Endodermal cell (in vitro differentiated cells): ENCODE data around the gene UFSP2. TPM values are rescaled to one million over a fixed set of nuclear protein-coding genes. Genes with fewer than 3 reads are reported as not detected.

Experiments
- DNase-seq: peaks from one replicate; pipeline ENCODE4 v3.0.0-alpha.2; 2017
- H3K27ac ChIP-seq: 2 replicates; pipeline ENCODE4 v1.5.1; 2013; ENCODE audit warnings: mild to moderate bottlenecking, low read depth, low read length, moderate library complexity
- H3K27me3 ChIP-seq: 2 replicates; pipeline ENCODE4 v1.6.1; 2013; ENCODE audit warnings: mild to moderate bottlenecking, low read length, moderate library complexity; ENCODE audit not compliant: insufficient read depth, control insufficient read depth, poor library complexity, severe bottlenecking
- H3K36me3 ChIP-seq: 2 replicates; pipeline ENCODE4 v1.7.0; 2013; ENCODE audit warnings: mild to moderate bottlenecking, low read length, moderate library complexity; ENCODE audit not compliant: control insufficient read depth, insufficient read depth
- H3K4me1 ChIP-seq: one replicate; pipeline ENCODE4 v1.7.0; 2013; ENCODE audit warnings: low read length; ENCODE audit not compliant: control insufficient read depth, insufficient read depth
- H3K4me3 ChIP-seq: 2 replicates; pipeline ENCODE4 v1.5.1; 2013; ENCODE audit warnings: mild to moderate bottlenecking, low read length, moderate library complexity
- H3K9ac ChIP-seq: 2 replicates; pipeline ENCODE4 v1.6.1; 2013; ENCODE audit warnings: mild to moderate bottlenecking, low read length, moderate library complexity; ENCODE audit not compliant: poor library complexity, severe bottlenecking; ENCODE audit errors: extremely low read depth
- H3K9me3 ChIP-seq: 2 replicates; pipeline ENCODE4 v1.6.1; 2013; ENCODE audit warnings: mild to moderate bottlenecking, low read length, moderate library complexity; ENCODE audit not compliant: control insufficient read depth
- H3K27ac Mint-ChIP-seq: 2 replicates; pipeline ENCODE4 v1.8.0; 2020; ENCODE audit warnings: mixed read lengths
- H3K27me3 Mint-ChIP-seq: 2 replicates; pipeline ENCODE4 v1.8.0; 2021; ENCODE audit warnings: mild to moderate bottlenecking, mixed read lengths; ENCODE audit not compliant: insufficient read depth
- H3K36me3 Mint-ChIP-seq: 2 replicates; pipeline ENCODE4 v1.8.0; 2020; ENCODE audit warnings: low read depth, mixed read lengths
- H3K4me1 Mint-ChIP-seq: 2 replicates; pipeline ENCODE4 v1.8.0; 2020; ENCODE audit warnings: mixed read lengths
- H3K4me3 Mint-ChIP-seq: 2 replicates; pipeline ENCODE4 v1.8.0; 2020; ENCODE audit warnings: mild to moderate bottlenecking, moderate library complexity, mixed read lengths
- H3K9me3 Mint-ChIP-seq: 2 replicates; pipeline ENCODE4 v1.8.0; 2020; ENCODE audit warnings: mild to moderate bottlenecking, mixed read lengths
- WGBS, 2 experiments: methylation state at CpG; one replicate each; pipeline versions ENCODE4 v1.1.5 to v1.1.7; 2013; ENCODE audit warnings: missing lambda C conversion rate in 2 of 2, mixed read lengths in 1 of 2; ENCODE audit not compliant: insufficient coverage in 1 of 2, insufficient read length in 1 of 2; 5-methylcytosine and 5-hydroxymethylcytosine counted together
- total RNA-seq, 2 donors: library from RNA; stranded (reverse); fragmentation: NEBNext Ultra II Directional in 1 of 2; extraction: Animal tissue kit (Norgen Biotek cat#: 25700) in 1 of 2; gene quantifications; 2 replicates in 1 of 2; 3 replicates in 1 of 2; pipeline ENCODE4 v1.2.1, GENCODE V29; 2021
- TF ChIP-seq, protein P1 (sequence below): fragments of 200-600 bp; sonication (generic); conservative IDR thresholded peaks from 2 replicates; pipeline ENCODE4 v1.5.0; 2021; ENCODE audit warnings: antibody characterized with exemption, mild to moderate bottlenecking

Gene UFSP2
- total RNA-seq, 2 donors from 2014 or later = 23.3 to 24.7 TPM

GRCh38 chr4:185384930-185385331 lies 40.8 kb downstream of the UFSP2 start:
- no peak for DNase-seq

DNA sequence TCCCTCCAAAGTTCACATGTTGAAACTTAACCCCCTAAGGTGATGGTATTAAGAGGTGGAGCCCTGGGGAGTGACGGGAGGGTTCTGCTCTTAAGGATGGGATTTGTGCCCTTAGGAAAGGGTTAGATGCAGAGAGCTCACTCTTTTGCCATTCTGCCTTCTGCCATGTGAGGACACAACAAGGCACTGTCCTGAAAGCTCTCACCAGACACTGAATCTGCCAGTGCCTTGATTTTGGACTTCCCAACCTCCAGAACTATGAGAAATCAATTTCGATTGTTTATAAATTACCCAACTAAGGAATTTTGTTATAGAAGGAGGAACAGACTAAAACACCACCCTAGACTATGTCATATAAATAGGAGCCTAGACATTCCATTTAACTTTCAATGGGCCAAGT lies 41.7 kb downstream of the UFSP2 start:
- Mint-ChIP-seq H3K36me3 (peaks cover 20% of the 10 kb centered on the region), H3K27ac (no peak overlapping the region), H3K4me1 (no peaks in the 10 kb centered on the region), H3K27me3 (peaks cover 3% of the 10 kb centered on the region), H3K4me3 (no peak overlapping the region), H3K9me3 (peaks cover 19% of the 10 kb centered on the region)
- Histone ChIP-seq H3K27ac (no peak overlapping the region), H3K4me1 (no peaks in the 10 kb centered on the region), H3K4me3 (no peak overlapping the region), H3K9ac (no peak overlapping the region), H3K9me3 (peaks cover 28% of the 10 kb centered on the region), H3K27me3 (no peaks in the 10 kb centered on the region), H3K36me3 (peaks cover 6% of the 10 kb centered on the region)
- TF ChIP-seq, protein P1, sequence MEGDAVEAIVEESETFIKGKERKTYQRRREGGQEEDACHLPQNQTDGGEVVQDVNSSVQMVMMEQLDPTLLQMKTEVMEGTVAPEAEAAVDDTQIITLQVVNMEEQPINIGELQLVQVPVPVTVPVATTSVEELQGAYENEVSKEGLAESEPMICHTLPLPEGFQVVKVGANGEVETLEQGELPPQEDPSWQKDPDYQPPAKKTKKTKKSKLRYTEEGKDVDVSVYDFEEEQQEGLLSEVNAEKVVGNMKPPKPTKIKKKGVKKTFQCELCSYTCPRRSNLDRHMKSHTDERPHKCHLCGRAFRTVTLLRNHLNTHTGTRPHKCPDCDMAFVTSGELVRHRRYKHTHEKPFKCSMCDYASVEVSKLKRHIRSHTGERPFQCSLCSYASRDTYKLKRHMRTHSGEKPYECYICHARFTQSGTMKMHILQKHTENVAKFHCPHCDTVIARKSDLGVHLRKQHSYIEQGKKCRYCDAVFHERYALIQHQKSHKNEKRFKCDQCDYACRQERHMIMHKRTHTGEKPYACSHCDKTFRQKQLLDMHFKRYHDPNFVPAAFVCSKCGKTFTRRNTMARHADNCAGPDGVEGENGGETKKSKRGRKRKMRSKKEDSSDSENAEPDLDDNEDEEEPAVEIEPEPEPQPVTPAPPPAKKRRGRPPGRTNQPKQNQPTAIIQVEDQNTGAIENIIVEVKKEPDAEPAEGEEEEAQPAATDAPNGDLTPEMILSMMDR = no peak
- no peak for DNase-seq
- 78% methylated on average over 2 of the region's 2 CpGs; no CpG with 5 or more reads in 1 of the 2 experiments for WGBS, 2 experiments

More at GRCh38 chr4:185384930-185385331, 40.8 kb downstream of the UFSP2 start:
- H3K36me3 Mint-ChIP-seq = peaks cover 17% of the 10 kb centered on the region
- Histone ChIP-seq H3K4me3 (no peak overlapping the region), H3K9ac (no peak overlapping the region), H3K36me3 (peaks cover under 1% of the 10 kb centered on the region), H3K27me3 (no peaks in the 10 kb centered on the region), H3K4me1 (no peaks in the 10 kb centered on the region), H3K9me3 (peaks cover 23% of the 10 kb centered on the region), H3K27ac (no peak overlapping the region)
- H3K9me3 Mint-ChIP-seq = peaks cover 15% of the 10 kb centered on the region
- 87 to 88% methylated on average over 6 to 10 of the region's 10 CpGs for WGBS, 2 experiments
- H3K4me1 Mint-ChIP-seq = no peaks in the 10 kb centered on the region
- no peak overlapping the region for H3K4me3 Mint-ChIP-seq
- H3K27ac Mint-ChIP-seq = no peak overlapping the region
- no peaks in the 10 kb centered on the region for H3K27me3 Mint-ChIP-seq
- TF ChIP-seq, protein P1 = no peak

DNA sequence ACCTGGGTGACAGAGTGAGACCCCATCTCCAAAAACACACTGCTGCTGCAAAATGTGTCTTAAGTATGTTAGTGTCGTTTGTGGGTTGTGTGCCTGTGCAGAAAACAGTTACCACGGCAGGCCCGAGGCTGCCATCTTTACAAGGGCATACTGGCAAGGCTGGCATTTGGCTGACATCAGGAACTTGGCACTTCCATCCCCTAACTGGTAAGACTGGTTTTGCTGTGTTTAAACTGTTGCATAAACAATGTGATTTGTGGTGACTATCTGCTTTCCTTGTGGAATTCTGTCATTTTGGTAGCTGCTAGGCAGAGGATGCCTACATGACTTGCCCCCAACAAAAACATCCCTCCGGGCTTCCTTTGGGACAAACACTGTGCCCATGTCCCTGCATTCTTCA lies 42.3 kb downstream of the UFSP2 start:
- H3K4me3 ChIP-seq = no peak overlapping the region
- H3K4me3 Mint-ChIP-seq = no peak overlapping the region
- 75% methylated on average over 4 of the region's 4 CpGs; no CpG with 5 or more reads in 1 of the 2 experiments for WGBS, 2 experiments

More for the DNA sequence above, 42.3 kb downstream of the UFSP2 start:
- no peak for DNase-seq
- Histone ChIP-seq H3K36me3 (peaks cover 10% of the 10 kb centered on the region), H3K9ac (no peak overlapping the region), H3K27me3 (no peaks in the 10 kb centered on the region), H3K27ac (no peak overlapping the region), H3K4me1 (no peaks in the 10 kb centered on the region), H3K9me3 (peaks cover 28% of the 10 kb centered on the region)
- Mint-ChIP-seq H3K27me3 (peaks cover 3% of the 10 kb centered on the region), H3K36me3 (peaks cover 25% of the 10 kb centered on the region), H3K4me1 (no peaks in the 10 kb centered on the region), H3K9me3 (peaks cover 19% of the 10 kb centered on the region), H3K27ac (no peak overlapping the region)
- TF ChIP-seq, protein P1 = no peak
